Mononuclear cell (primary cell): Measurements from ENCODE around the gene TRIM60. TPM values are rescaled to one million over a fixed set of nuclear protein-coding genes. Genes with fewer than 3 reads are reported as not detected.
"Not testable (repeated sequence)": the region's sequence is repeated elsewhere in the genome, so short reads cannot be mapped to it uniquely, and the experiment has no call there.

Experiments used
- H3K27me3 ChIP-seq: 2 replicates; pipeline ENCODE4 v1.6.0; 2011; ENCODE audit warnings: low read length, control low read depth; ENCODE audit not compliant: insufficient read depth
- H3K4me1 ChIP-seq: 2 replicates; pipeline ENCODE4 v1.5.1; 2011; ENCODE audit warnings: mild to moderate bottlenecking, low read length, control low read depth; ENCODE audit not compliant: insufficient read depth
- H3K4me3 ChIP-seq: 2 replicates; pipeline ENCODE4 v1.5.1; 2011; ENCODE audit warnings: mild to moderate bottlenecking, low read length, moderate library complexity
- H3K9me3 ChIP-seq: 2 replicates; pipeline ENCODE4 v1.5.1; 2011; ENCODE audit warnings: low read depth, mild to moderate bottlenecking, control low read depth, low read length
- total RNA-seq: library from RNA; depleted of rRNA; stranded (reverse); fragments of >200 nt; gene quantifications from one replicate; pipeline ENCODE4 v1.2.3, GENCODE V29; 2012

TRIM60 gene
- not detected for total RNA-seq

- Histone ChIP-seq H3K9me3 (no peaks in the 10 kb centered on the region), H3K4me3 (no peak within 1 kb of the TSS)
Observed at GRCh38 chr4:165031436-165032211, at the start of gene TRIM60. Gene TRIM60, plus strand, starts transcription at chr4:165031999. Its CDS starts 8,074 bp downstream, at chr4:165040073.

GRCh38 chr4:164989471-164989870 lies 42.3 kb upstream of the TRIM60 start:
- Histone ChIP-seq H3K4me3 (no peak overlapping the region), H3K4me1 (no peaks in the 10 kb centered on the region), H3K9me3 (no peaks in the 10 kb centered on the region), H3K27me3 (no peaks in the 10 kb centered on the region)

More at GRCh38 chr4:165031436-165032211, at the start of gene TRIM60:
- Histone ChIP-seq H3K27me3 (no peaks in the 10 kb centered on the region), H3K4me1 (no peaks in the 10 kb centered on the region)

- H3K9me3 ChIP-seq, H3K27me3 ChIP-seq, H3K4me1 ChIP-seq, H3K4me3 ChIP-seq: not testable (repeated sequence)
Observed at GRCh38 chr4:164990786-164991185, 41.0 kb upstream of the TRIM60 start.

GRCh38 chr4:164996123-164996522 lies 35.7 kb upstream of the TRIM60 start:
- H3K4me1 ChIP-seq, H3K27me3 ChIP-seq, H3K9me3 ChIP-seq, H3K4me3 ChIP-seq: not testable (repeated sequence)

- H3K9me3 ChIP-seq = no peaks in the 10 kb centered on the region
- H3K27me3 ChIP-seq = no peaks in the 10 kb centered on the region
- no peaks in the 10 kb centered on the region for H3K4me1 ChIP-seq
- no peak overlapping the region for H3K4me3 ChIP-seq
Observed at GRCh38 chr4:164997324-164997723, 34.5 kb upstream of the TRIM60 start.

- Histone ChIP-seq H3K9me3 (no peaks in the 10 kb centered on the region), H3K4me1 (no peaks in the 10 kb centered on the region), H3K4me3 (no peak overlapping the region), H3K27me3 (no peaks in the 10 kb centered on the region)
Observed at GRCh38 chr4:164997941-164998340, 33.9 kb upstream of the TRIM60 start.

GRCh38 chr4:164998526-164999080 lies 33.2 kb upstream of the TRIM60 start:
- H3K9me3 ChIP-seq, H3K4me1 ChIP-seq, H3K27me3 ChIP-seq, H3K4me3 ChIP-seq: not testable (repeated sequence)

- not testable (repeated sequence) for H3K27me3 ChIP-seq, H3K4me3 ChIP-seq, H3K9me3 ChIP-seq, H3K4me1 ChIP-seq
Observed at GRCh38 chr4:165001957-165002356, 29.8 kb upstream of the TRIM60 start.

- H3K4me3 ChIP-seq = no peak overlapping the region
- no peaks in the 10 kb centered on the region for H3K4me1 ChIP-seq
- peaks cover 3% of the 10 kb centered on the region for H3K27me3 ChIP-seq
- H3K9me3 ChIP-seq = no peaks in the 10 kb centered on the region
Observed at GRCh38 chr4:165005352-165005925, 26.4 kb upstream of the TRIM60 start.

GRCh38 chr4:165006456-165006855 lies 25.3 kb upstream of the TRIM60 start:
- Histone ChIP-seq H3K9me3 (no peaks in the 10 kb centered on the region), H3K4me3 (no peak overlapping the region), H3K27me3 (peaks cover 3% of the 10 kb centered on the region)

GRCh38 chr4:165006886-165007285 lies 24.9 kb upstream of the TRIM60 start:
- Histone ChIP-seq H3K27me3 (peaks cover 3% of the 10 kb centered on the region), H3K4me1 (no peaks in the 10 kb centered on the region), H3K9me3 (no peaks in the 10 kb centered on the region), H3K4me3 (no peak overlapping the region)

More at GRCh38 chr4:165006456-165006855, 25.3 kb upstream of the TRIM60 start:
- no peaks in the 10 kb centered on the region for H3K4me1 ChIP-seq

- Histone ChIP-seq H3K27me3 (peaks cover 3% of the 10 kb centered on the region), H3K4me1 (no peaks in the 10 kb centered on the region), H3K9me3 (no peaks in the 10 kb centered on the region), H3K4me3 (no peak overlapping the region)
Observed at GRCh38 chr4:165009493-165010227, 22.1 kb upstream of the TRIM60 start.

GRCh38 chr4:165010487-165010886 lies 21.3 kb upstream of the TRIM60 start:
- Histone ChIP-seq H3K4me3 (no peak overlapping the region), H3K9me3 (no peaks in the 10 kb centered on the region), H3K27me3 (no peaks in the 10 kb centered on the region), H3K4me1 (no peaks in the 10 kb centered on the region)

- Histone ChIP-seq H3K4me3 (no peak overlapping the region), H3K9me3 (no peaks in the 10 kb centered on the region), H3K27me3 (no peaks in the 10 kb centered on the region), H3K4me1 (no peaks in the 10 kb centered on the region)
Observed at GRCh38 chr4:165010991-165011390, 20.8 kb upstream of the TRIM60 start.

- Histone ChIP-seq H3K4me3 (no peak overlapping the region), H3K27me3 (no peaks in the 10 kb centered on the region), H3K9me3 (no peaks in the 10 kb centered on the region), H3K4me1 (no peaks in the 10 kb centered on the region)
Observed at GRCh38 chr4:165011403-165011802, 20.4 kb upstream of the TRIM60 start.
